GM21515 (cell line): ENCODE measurements around the gene CCDC92B.
"Not testable (repeated sequence)": the region's sequence is repeated elsewhere in the genome, so short reads cannot be mapped to it uniquely, and the experiment has no call there.

Experiments
- ATAC-seq: cut with Tn5 transposase; IDR thresholded peaks from one replicate; pipeline ENCODE4 v1.9.1; 2021; ENCODE audit not compliant: unreplicated experiment

The CCDC92B gene

DNA sequence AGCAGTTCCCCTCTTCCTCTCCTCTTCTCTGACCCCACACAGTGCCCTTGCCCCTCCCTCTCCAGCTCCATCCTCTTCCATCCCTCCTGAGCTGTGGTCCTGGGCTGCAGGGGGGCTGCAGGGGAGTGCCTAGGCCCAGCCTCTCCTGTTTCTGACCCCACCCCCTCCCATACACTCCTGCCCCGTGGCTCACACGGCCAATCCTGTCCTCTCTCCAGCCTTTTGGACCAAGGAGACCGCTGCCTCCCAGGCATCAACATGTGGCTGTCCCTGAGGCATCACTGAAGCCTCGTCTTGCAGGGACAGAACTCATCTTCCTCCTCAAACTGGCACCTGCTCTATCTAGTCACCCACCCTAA is 44.6 kb downstream of the CCDC92B start:
- ATAC-seq: no peak

DNA sequence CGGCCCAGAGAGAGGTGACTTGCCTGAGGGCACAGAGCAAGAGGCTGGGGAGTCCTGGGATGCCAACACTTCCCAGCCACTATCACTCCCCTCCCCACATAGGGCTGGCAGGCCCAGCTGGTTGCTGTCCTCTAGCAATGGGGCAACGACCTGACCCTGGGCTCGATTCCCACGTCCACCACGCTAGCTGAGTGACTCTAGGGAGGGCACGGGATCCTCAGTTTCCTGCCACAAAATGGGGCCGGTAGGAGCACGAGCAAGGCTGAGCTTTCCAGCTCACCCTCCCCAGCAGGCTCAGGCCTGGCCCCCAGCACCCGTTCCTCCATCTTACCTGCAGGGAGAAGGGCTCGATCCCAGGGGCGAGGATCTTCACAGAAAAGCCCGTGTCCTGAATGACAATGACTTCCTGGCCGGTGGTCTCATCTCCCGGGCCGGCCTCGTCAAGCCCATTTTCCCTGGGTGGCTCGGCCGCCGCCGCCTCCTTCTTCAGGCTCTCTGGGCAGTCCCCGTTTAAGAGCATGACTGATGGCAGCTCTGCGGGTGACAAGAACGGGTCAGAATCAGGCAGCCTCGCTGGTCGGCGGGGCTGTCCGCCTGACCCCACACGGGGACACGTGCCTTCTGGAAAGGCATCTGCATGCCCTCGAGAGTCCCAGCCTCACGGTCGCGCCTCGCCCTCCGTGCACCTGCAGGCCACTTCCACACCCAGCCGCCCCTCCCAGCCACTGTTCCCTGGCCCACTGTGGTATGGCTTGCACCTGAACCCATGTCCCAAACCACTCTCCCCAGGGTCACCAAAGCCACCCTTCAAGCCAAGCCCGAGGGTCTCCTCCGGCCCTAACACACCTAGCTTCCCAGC is 45.2 kb downstream of the CCDC92B start:
- no peak for ATAC-seq

DNA sequence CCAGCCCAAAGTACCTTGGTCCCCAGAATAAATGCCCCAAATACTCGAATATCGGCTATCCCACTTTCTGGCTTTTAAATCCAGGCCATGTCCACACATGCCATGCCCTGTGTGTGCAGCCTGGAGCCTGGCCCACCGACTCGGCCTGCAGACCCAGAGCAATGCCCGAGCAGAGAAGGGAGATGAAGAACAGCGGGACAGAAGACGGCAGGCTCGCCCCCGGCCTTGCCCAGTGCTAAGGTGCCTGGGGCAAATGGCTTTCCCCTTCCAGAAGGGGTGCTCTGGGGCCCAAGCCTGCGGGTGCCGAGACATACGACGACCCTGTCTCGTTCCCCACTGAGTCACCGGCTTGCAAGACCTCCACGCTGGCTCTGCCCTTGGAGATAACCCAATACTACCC is 45.8 kb downstream of the CCDC92B start:
- no peak for ATAC-seq

DNA sequence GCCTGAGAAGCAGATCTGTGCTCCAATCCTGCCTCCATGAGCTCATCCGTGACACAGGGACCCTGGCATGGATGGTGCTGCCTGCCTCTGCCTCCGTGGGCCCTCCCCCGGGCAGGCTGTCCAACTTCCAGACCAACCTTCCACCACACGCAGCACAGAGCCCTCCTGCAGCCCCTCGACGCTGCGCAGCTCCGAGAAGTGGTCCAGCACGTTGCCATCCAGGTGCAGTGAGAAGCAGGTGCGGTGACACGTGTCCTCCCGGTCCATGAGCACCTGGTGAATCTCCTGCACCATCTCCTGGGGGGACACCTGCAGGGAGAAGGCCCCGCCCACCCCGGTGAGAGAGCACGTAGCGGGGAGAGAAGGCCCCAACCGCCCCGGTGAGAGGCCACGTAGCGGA is 46.3 kb downstream of the CCDC92B start:
- no peak for ATAC-seq

DNA sequence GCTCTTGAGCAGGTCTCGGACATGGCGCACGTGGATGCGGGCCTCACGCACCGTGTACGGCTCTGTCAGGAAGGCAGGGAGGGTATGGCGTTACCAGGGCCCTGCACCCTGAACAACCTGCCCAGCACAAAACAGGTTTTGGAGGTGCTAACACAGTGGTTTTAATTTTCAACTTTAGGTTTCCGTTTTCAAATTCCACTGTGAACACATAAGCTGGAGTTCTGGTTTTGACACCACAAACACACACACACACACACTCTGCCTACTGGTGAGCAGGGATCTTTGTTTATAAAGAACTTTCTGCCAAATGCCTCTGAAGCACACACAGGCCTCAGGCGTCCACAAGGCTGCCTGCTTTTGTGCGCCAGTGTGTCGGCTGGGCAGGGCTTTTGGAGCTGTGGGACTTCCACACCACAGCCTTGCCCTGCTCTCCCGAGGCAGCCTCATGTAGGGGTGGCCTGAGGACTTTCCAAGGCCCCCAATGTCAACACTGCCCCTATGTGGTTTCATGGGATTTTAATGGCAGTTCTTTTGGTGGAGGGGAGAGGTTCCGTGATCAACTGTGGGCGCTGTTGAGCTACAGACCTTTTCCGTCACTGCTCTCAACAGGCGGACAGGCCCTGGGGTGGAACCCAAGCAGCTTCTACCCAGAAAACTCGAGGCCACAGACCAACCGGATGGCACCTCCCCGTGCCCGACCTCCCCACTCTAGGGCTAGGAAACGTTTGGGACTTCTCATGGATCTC is 47.3 kb downstream of the CCDC92B start:
- no peak for ATAC-seq

DNA sequence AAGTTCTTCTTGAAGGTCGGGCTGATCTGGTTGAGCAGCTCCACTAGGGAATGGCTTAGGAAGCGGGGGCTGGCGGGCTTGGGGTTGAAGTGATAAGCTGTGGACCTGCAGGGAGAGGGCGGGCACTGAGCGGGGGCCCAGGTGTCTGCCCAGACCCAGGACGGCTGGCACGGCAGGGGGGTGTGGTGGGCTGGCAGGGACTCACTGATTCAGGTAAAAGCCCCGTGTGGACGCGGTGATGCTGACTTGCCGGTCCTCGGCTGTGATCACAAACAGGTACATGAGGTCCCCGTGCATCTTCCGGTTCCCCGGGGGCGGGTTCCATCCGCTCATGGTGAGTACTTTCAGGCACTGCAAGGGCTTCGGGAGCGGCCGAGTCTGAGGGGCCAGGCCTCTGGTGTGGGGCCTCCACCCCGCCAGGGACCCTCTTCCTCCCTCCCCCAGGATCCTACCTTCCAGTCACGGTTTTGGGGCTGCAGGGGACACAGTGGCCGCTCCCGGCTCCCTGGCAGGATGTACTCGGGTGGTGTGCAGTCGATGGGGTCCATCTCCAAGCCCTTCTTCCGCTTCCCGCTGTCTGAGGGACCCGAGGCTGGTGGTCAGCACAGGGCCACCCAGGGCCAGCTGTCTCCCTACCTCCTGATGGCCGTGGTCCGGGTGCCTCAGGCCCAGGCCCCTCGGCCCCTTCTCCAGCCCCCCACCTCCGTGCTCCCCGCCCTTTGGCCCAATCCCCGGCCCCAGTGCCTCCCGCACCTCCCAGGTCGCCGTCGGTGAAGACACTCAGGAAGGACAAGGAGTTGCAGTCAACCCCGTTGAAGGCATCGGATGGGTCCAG is 48.1 kb downstream of the CCDC92B start:
- no peak for ATAC-seq

DNA sequence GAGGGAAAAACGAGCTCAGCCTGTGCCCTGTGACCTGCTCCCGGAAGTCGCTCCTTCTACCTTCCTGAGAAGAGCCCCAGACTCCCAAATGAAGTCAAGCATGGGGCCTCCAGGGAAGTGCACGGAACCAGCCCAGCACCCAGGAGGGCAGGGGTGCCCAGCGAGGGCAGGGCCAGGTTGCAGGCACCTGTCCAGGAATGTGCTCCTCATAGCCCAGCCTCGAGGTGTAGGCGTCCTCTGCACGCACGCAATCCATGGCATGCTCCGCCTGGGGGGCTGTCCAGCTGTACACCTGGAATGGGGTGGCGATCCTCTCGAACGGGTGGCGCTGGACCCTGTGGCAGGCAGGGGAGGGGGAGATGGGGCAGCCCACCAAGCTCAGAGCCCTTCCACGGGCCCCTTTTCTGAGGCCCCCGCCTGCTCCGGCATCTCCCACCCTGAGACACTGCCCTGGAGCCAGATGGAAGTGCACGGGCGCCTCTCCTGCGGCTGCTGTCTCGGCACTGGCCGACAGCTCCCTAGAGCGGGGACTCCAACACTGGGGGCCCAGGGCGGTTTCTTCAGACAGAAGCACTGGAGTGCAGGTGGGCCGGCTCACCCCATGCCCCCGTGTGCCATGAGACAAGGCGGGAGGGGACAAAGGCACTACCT is 48.8 kb downstream of the CCDC92B start:
- ATAC-seq: no peak

DNA sequence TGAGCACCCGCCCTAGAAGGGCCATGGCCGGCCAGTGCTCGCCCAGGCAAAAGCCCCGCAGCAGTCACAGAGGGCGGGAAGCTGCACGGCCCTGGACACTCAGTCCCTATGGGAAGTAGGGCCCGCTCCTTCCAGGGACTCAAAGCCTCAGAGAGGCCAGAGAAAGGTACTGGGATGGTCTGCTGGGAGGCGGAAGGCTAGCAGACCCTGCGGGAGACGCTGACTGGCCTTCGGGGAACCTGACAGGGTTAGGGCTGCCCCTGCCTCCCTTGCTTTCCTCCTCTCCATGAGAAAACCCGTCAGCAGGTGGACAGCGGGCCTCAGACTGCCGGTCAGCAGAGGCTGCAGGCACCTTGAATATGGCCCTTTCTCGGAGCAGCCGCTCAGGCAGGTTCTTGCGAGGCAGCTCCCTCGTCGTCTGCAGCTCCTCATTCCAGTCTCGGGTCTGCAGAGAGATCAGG is 49.4 kb downstream of the CCDC92B start:
- ATAC-seq: no peak

DNA sequence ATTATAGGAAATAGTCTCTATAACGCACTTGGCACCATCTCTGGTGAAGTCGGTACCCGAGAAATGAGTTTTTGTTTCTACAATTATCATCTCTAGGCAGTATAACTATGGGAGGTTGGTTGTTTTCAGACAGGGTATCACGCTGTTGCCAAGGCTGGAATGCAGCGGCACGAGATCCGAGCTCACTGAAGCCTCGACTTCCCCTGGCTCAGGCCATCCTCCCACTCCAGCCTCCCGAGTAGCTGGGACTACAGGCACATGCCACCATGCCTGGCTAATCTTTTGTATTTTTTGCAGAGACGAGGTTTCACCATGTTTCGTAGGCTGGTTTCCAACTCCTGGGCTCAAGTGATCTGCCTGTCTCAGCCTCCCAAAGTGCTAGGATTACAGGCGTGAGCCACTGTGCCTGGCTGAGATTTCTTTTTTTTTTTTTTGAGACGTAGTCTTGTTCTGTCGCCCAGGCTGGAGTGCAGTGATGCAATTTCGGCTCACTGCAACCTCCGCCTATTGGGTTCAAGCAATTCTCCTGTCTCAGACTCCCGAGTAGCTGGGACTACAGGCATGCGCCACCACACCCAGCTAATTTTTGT is 50.1 kb downstream of the CCDC92B start:
- not testable (repeated sequence) for ATAC-seq

DNA sequence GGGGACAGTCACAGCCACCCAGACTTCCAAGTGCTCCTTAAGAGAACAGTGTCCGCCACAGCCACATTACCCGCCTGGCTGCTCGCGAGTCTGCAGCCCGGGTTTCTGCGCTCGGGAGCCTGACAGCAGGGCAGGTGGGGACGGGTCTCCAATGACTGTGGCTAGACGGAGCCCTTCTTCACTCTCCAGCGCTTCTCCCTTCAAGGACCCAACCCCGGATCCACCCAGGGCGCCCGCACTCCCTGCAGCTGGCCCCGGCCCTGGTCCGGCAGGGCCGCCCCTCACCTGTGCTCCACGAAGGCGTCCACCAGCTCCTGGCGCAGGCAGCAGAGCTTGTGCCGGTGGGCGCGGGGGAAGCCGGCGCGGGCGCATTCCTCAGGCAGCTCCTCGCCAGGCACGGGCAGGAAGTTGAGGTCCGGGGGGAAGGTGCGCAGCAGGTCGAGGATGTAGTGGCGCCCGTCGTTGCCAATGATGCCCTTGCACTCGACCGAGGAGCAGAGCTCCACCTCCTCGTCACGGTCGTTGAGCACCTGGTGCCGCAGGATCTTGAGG is 51.8 kb downstream of the CCDC92B start:
- no peak for ATAC-seq

DNA sequence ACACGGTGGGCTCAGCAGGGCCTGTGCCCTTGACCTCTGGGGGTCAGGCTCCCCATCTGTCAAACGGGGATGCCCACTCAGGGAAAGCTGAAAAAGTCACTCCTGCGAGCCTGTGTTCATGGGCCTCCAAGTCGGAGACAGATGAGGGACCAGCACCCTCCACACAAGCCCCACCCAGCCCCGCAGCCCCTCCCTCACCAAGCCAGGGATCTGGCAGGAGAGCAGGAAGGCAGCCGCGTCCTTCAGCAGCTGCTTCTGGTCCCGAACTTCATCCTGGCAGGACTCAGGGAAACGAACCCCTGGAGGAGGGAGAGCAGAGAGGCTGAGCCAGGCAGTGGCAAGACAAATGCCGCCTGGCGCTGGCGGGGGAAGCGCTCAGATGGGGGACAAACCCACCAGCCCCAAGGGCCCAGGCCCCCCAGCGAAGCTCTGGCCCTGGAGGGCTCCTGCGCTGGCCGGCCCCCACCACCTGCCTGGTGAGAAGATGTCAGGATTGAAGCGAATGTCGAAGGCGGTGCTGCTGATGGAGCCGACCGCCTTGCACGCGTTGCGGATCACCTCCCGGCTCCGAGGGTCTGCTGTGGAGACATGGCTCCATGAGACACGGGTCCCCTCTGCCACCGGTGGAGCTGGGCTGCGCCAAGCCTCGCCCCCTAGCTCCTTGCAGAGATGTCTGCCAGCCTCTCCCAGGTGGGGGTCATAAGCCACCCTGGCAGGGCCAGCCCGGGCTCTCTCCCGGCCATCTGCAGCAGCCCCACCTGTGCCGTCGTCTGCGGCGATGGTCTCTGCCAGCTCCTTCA is 53.3 kb downstream of the CCDC92B start:
- no peak for ATAC-seq

DNA sequence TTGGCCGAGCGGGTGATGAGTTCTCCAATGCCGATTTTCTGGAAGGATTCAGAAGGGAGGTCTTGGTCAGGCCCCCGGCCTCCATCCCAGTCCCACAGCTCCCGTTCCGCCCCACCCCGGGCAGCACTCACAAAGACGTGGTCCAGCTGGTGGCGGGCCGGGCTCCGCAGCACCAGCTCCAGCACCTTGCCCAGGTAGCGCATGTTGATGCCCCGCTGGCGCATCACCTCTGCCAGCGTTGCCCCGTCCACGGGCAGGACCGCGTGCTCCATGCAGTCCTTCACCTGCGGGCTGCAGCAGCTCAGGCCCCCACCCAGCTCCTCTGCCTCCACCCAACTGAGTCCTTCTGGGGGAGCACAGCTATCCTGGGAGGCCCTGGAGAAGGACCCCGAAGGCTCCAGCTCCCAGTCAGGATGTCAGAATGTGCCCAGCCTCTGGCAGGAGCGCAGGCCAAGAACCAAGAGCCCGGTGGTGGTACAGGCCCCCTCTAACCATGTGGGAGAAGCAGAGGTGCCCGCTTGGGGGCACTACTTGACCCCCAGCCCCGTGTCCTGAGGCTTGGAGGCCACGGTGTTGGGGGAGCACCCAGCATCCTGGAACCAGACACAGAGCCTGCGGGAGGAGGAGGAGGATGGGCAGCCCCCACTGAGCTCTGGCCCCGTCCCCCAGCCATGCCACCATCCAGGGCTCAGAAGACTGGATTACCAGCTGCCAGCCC is 54.0 kb downstream of the CCDC92B start:
- no peak for ATAC-seq

DNA sequence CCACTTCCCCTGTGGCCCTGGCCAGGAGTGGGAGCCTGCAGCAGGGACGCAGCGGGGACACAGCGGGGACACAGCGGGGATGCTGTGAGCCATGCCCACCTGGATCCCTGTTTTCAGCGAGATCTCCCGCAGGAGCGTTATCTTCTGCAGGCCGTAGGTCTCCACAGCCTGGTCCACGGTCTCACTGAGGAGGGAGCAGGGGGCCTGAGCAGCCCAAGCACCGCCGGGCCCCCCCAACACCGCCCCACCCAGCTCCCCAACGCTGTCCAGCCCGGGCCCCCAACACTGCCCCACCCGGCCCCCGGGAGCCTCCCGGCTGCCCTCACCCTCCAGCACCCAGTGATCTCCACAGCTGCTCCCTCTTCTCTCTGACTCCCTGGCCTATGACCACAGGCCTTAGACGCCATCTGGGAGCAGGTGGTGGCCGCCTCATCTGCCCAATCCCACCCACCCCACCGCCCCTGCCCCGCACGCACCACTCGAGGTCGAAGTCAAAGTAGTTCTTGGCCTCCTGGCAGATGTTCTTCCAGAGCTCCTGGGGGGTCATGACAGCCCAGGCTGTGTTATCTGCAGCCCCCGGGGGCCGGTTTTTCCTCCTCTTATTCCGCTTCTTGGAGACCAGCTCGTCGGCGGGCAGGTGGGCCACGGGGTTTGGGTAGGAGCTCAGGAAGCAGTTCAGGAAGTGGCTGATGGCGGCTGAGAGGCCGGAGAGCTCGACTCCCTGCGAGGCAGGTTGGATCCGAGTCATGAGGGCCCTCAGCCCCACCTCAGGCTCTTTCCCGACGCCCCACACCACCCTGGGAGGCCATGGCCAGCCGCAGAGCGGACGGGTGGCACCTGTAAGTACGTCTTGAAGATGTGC is 54.8 kb downstream of the CCDC92B start:
- no peak for ATAC-seq

DNA sequence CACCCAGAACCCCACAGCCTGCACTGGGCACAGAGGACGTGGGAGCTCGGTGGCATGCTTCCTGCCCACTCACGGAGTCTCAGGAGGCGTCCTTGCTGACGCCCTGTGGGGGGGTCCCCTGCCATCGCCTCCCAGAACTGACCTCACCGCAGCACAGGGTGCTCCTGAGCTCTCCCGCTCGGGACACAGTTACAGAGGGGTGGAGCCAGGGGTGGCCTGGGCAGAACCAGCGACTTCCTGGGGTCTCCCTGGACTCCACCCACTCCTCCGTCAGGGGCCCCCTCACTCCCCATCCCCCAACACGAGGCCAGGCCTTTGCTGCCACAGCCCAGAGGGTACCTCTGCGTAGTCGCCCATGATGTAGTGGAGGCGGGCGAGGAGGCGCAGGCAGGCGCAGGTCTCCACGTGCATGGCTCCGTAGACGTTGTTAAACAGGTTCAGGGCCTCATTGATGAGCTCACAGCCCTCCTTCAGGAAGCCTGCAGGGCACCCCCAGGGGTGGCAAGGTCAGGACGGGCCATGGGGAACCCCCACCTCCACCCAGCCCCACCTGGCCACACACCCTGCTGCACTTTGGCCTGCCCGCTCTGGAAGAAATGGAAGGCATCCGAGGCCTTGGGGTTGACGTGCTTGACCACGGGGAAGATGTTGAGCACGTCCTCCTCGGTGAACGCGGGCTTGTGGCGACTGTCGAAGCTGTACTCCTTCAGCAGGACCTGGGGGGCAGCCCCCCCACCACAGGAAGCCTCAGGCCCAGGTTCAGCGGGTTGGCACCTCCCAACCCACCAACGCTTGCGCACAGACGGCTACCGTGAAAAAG is 55.7 kb downstream of the CCDC92B start:
- no peak for ATAC-seq

DNA sequence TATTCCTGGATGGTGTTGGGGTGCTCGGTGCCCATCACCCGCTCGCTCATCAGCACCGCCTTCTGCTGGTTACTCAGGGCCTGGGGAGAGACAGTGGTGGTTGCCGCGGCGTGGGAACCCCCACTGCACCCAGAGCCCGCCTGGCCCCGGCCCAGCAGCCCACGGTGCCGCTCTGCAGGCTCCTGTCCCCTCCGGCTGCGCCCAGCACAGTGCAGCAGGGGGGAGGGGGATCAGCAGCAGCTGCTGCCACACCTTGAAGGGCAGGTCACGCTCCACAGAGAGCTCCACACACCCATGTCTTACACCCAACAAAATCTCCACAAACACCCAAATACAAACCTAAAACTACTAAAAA is 56.7 kb downstream of the CCDC92B start:
- no peak for ATAC-seq

DNA sequence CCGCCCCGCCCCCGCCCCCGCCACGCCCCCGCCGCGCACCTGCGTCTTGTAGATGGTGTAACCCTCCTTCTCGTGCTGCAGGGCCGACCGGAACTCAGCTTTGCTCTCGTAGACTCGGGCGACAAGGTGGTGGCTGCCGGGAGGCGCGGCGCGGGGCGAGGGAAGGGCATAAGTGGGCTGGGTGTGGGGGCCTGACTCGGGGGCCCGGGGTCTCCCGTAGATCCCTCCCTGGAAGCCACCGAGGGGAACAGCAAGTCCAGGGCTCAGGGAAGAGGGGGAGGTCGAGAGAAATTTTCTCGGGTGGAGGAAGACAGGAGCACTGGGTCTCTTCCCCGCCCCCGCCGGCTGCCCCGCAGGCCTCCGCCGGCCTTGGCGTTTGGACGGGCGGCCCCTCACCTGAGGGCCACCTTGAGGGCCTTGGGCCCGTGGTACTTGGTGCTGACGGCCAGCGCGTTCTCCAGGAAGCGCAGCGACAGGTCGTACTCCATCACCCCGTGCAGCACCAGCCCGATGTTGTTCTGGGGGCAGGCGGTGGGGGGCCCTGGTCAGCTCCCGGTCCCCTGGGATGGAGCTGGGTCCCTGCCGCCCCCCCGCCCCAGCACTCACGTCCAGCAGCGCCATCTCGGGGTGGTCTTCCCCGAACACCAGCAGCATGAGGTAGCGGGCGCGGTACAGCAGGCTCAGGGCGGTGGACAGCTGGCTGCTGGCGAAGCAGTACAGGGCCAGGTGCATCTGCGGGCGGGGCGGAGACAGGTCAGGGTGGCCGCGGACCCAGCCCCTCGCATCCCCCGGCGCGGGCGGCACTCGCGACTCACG is 57.3 kb downstream of the CCDC92B start:
- ATAC-seq: no peak
